Measurements from ENCODE around the gene MAP3K19.
"Not testable (repeated sequence)": the region's sequence is repeated elsewhere in the genome, so short reads cannot be mapped to it uniquely, and the experiment has no call there.

Gene MAP3K19

GRCh38 chr2:135047300-135047699, at the start of gene MAP3K19:
Gene MAP3K19 (minus strand): TSS chr2:135047447. CDS start chr2:135024647, 22,800 bp downstream.
- no peak for DNase-seq

GRCh38 chr2:135096665-135097446, 49.6 kb upstream of the MAP3K19 start:
- no peak for DNase-seq

- no peak for DNase-seq
Measured at GRCh38 chr2:135095591-135095990, 48.3 kb upstream of the MAP3K19 start.

- DNase-seq, result no peak
Measured at GRCh38 chr2:135094508-135094907, 47.3 kb upstream of the MAP3K19 start.

- no peak for DNase-seq
Measured at GRCh38 chr2:135093670-135094330, 46.6 kb upstream of the MAP3K19 start.

GRCh38 chr2:135093193-135093592, 45.9 kb upstream of the MAP3K19 start:
- DNase-seq, result no peak

GRCh38 chr2:135091681-135092080, 44.4 kb upstream of the MAP3K19 start:
- DNase-seq, result no peak

GRCh38 chr2:135089597-135089996, 42.4 kb upstream of the MAP3K19 start:
- DNase-seq, result not testable (repeated sequence)

- DNase-seq, result no peak
Measured at GRCh38 chr2:135086222-135086621, 39.0 kb upstream of the MAP3K19 start.

GRCh38 chr2:135078417-135078816, 31.2 kb upstream of the MAP3K19 start:
- no peak for DNase-seq

- no peak for DNase-seq
Measured at GRCh38 chr2:135076556-135076955, 29.3 kb upstream of the MAP3K19 start.

- no peak for DNase-seq
Measured at GRCh38 chr2:135074216-135074615, 27.0 kb upstream of the MAP3K19 start.

GRCh38 chr2:135072125-135072997, 25.1 kb upstream of the MAP3K19 start:
- DNase-seq, result peak in 1 of 2 experiments; percentile 21

- DNase-seq, result no peak
Measured at GRCh38 chr2:135066710-135067109, 19.5 kb upstream of the MAP3K19 start.

- DNase-seq, result no peak
Measured at GRCh38 chr2:135064149-135064548, 16.9 kb upstream of the MAP3K19 start.

- no peak for DNase-seq
Measured at GRCh38 chr2:135063210-135063609, 16.0 kb upstream of the MAP3K19 start.

- DNase-seq, result no peak
Measured at GRCh38 chr2:135059577-135059976, 12.3 kb upstream of the MAP3K19 start.

GRCh38 chr2:135056790-135057189, 9.5 kb upstream of the MAP3K19 start:
- DNase-seq, result no peak

- peak in 1 of 2 experiments; percentile 46 for DNase-seq
Measured at GRCh38 chr2:135055182-135055786, 8.0 kb upstream of the MAP3K19 start.

GRCh38 chr2:135052997-135053474, 5.8 kb upstream of the MAP3K19 start:
- no peak for DNase-seq

GRCh38 chr2:135052042-135052876, 5.0 kb upstream of the MAP3K19 start, which contains the start of gene RAB3GAP1:
Gene RAB3GAP1 (plus strand): TSS chr2:135052292. CDS start chr2:135052308, 16 bp downstream.
- peak; percentile 43 to 84 for DNase-seq

- no peak for DNase-seq
Measured at GRCh38 chr2:135050684-135051083, 3.4 kb upstream of the MAP3K19 start.
